NCI-H187 treated with DMSO at 0.1 percent for 48 hours (cell line): Measurements from ENCODE around the gene TENM4.

Experiments
- DNase-seq: peaks from one replicate; lab custom pipeline; 2025; lab: John Stamatoyannopoulos, UW

The TENM4 gene

DNA sequence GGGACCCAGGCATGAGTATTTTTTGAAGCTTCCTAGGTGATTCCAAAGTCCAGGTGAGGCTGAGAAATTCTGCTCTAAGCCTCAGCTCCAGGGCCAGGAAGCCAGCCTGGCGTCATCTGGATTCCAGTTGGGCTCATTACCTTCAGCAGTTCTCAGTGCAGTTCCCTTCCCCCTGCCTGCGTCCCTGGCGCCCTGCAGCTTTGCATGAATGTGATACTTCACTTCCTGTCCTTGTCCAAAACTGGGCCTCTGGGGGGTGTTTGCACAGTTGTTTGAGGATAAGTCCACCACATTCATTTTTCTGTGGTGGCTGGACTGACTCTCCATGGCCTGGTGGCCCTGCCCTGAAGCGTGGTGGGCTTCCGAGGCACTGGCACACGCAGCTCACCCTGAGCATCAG is 98.1 kb downstream of the TENM4 start:
- no peak for DNase-seq

DNA sequence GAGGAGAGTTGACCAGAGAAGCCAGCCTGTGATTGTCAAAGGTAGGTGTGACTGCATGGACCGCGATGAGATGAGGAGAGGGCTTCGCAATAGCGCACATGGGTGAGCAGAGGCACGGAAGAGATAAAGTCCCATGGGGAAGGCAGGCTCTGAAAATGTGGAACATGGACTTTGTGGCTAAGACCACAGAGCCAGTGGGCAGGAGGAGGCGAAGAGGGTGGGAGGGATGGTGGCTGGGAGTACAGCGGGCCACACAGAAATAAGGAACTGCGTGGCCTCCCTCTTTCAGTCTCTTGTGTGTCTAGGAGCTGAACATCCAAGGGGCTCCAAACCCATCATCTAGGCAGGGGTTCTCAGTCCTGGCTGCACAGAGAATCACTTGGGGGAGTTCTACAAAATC is 98.6 kb downstream of the TENM4 start:
- DNase-seq, result no peak

DNA sequence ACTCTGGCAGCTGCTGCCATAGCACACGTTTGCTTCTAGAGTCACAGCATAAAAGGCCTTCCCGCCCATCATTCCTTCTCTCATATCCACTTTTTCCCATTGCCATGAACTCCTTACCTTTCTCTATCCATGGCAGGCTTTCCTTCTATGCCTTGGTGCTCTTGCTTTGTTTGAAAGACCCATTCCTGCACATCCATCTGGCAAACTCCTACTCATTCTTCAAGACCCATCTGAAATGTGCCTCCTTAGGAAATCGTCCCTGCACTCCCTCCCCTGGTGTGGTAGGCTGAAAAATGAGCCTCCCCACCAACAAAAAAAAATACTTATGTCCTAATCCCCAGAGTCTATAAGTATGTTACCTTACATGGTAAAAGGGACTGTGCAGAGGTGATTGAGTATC is 100.3 kb downstream of the TENM4 start:
- DNase-seq, result no peak

DNA sequence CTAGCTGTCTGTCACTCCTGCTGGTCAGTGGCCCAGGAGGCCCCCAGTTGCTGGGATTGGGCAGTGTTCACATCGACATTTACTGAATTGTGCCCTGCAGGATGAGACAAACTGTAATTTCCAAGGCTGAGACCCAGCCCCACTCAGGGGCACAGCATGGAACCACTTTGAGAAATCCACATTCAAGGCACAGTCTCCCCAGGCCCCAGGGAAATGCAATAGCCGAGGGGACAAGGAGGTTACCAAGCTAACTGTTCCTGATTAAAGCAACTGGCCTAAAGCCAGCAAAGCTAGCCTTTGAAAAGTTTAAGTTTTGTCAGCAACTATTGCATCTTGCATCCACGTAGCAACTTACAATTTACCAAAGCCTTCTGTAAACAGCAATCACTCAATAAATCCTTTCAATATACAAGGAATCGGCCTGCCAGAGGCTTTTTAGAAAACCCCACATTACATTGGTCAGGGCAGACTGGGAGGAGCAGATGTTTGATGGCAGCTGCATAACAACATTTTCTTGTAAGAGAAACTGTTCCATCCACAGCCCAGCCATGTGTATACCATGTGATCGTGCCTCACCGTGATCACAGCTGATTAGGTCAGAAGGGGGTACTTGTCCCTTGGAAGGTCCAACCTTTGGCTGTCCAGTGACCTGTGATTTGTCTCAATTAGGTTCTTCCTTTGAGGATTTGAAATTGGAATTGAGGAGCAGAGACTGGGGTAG is 103.9 kb downstream of the TENM4 start:
- no peak for DNase-seq

DNA sequence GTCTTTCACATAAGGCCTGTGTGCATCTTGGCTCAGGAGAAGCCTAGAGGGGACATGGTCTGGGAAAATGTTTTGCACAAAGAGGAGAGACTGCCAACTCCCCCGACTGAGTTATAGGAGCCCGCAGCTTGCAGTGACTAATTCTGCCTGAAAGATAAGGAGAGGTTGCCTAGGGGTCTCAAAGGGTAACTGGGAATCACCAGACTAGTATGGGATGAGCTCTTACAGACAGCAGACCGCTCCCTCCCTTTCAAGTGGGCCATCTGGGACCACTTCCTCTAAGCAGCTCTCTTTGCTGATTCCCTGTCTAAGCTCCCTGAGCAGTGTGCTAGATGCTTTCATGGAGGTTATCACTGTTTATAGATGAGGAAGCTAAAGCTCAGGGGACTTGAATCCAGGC is 105.1 kb downstream of the TENM4 start:
- DNase-seq, result no peak

DNA sequence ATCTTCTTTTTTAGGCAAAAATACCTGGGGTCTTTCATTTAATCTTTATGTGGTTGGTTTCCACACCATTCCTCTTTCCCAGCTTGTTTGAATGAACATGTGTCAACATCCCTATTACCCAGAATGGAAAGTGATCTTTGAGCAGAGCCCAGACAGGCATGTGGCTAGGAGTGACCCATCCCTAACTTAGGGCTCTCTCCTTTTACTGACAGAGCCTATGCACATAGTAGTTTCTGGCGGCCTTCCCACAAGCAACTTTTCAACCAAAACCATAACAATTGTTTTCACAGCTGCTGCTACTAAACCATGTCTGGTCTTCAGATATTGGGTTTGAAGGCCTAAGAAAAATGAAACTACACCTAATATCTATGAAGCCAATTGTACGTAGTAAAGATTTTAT is 107.5 kb downstream of the TENM4 start:
- DNase-seq, result no peak

DNA sequence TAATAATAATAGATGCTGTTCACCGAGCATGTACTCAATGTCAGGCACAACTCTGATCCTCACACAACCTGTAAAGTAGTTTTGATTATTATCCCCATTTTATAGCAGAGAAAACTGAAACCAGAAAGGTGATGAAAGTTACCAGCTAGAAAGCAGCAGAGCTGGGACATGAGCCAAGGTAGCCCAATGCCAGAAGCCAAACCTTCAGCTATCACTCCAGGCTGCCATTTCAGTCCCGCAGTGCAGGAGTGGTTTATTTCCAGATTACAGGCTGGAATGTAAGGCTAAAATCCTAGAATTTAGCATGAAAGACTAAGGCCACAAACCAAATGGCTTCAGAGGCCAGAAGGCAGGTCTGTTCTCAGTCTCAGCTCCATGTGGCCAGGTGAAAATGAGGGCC is 108.8 kb downstream of the TENM4 start:
- no peak for DNase-seq

DNA sequence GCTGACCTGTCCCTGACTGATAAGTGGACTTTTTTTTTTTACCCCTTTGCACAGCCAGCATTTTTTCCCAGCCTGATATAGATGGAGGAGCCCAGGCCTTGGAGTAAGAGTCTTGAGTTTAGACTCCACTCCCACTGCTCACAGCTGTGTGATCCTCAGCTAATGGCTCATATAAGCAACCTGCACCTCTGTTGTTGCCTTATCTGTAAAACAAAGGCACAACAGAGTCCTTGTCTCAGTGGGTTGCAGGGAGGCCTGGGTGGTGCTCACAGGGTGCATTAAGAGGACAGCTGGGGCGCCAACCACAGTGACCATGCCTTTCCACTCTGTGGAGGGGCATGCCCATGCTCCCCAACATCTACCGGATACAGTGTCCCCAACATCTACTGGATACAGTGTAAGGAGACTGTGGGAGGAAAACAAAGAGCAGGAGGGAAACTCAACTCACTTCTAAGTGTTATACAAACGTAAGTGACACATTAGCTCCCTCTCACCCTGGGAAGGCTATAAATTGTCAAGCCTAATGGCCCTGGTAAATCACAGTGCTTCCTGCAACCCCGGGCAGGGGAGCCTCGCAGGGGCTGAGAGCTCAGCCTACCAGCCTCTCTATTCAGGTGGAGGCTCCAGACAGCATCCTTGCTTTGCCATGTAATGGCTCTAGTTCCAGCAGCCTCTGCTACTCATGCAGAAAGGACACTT is 109.5 kb downstream of the TENM4 start:
- peak; percentile 37 for DNase-seq

DNA sequence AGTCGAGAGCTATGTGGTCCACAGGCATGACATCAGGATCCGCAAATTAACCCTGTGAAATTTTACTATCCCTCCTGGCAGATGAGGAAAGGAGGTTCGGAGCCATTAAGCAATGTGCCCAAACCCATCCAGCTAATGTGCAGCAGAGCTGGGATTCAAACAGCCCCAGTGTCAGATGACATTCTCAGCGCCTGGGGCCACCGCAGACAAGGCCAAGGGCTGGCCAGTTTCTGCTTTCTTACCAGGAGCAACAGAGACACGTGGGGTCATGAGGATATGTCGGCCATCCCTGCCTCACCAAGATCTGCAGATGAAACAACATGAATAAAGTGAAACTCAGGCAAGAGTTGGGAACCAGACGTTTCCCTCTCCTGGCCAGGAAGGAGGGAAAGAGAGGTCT is 110.2 kb downstream of the TENM4 start:
- no peak for DNase-seq

DNA sequence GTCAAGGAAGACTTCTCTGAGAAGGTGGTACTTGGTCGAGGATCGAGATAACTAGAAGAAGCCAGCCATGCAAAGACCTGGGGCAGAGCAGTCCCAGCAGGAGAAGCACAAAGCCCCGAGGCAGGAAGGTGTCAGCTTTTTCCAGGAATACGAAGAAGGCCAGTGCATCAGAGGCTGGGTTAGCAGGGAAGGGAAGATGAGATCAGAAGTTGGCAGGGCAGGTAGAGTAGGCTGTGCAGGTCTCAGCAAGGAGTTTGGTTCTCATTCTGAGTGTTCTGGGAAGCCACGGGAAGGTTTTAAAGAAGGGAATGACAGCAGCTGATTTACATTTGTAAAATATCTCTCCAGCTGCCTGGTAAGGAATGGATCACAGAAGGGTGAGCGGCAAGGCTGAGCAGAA is 111.3 kb downstream of the TENM4 start:
- DNase-seq, result no peak

DNA sequence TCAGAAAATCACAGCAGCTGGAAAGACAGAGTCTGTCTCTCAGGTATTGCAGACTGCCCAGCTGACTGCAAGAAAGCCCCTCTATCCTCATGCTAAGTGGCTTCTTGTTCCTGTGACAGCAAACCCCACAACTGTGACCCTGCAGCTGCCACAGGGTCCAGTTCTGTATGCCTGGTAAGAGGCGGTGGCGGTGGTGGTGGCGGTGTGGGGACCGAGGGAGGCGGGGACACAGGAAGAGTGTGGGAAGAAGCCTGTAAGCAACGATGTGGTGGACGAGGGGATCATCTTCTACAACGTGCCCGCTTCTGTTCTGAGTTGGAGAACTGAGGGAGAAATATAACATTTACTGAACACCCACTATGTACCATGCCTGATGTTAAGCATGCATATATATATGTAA is 112.4 kb downstream of the TENM4 start:
- no peak for DNase-seq

DNA sequence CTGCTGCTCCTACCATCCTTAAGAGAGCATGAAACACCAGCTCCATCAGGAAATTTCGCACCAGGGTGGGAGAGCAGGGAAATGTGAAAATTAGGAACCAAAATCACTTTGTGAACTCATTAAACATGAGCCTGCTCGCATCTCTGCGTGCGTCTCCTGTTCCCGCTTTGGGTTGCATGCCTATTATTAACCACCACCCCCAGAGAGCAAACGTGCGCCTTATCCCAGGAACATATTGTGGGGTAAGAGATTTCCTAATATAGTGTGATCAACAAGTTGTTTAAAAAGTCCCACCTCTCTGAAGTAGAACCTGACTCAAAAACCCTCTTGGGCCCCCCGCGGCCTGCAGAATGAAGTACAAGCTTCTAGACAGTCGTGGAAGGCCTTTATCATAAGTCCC is 115.0 kb downstream of the TENM4 start:
- DNase-seq, result no peak

DNA sequence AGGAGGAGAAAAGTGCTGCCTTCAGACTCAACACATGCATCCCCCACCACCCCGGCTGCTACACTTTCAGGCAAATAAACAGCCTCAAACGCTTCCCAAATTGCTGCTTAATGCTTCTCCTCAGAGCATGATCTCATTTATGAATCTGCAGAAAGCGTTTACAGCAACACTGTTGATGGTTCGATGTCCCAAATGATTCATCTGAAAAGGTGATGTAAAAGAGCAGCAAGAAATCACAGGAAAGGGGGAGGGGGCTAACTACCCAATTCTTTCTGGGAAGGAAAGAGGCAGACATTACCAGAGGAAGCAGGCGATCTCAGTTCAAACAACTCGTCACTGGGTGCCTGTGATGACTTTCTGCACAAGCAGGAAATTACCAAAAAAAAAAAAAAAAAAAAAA is 119.6 kb downstream of the TENM4 start:
- no peak for DNase-seq

DNA sequence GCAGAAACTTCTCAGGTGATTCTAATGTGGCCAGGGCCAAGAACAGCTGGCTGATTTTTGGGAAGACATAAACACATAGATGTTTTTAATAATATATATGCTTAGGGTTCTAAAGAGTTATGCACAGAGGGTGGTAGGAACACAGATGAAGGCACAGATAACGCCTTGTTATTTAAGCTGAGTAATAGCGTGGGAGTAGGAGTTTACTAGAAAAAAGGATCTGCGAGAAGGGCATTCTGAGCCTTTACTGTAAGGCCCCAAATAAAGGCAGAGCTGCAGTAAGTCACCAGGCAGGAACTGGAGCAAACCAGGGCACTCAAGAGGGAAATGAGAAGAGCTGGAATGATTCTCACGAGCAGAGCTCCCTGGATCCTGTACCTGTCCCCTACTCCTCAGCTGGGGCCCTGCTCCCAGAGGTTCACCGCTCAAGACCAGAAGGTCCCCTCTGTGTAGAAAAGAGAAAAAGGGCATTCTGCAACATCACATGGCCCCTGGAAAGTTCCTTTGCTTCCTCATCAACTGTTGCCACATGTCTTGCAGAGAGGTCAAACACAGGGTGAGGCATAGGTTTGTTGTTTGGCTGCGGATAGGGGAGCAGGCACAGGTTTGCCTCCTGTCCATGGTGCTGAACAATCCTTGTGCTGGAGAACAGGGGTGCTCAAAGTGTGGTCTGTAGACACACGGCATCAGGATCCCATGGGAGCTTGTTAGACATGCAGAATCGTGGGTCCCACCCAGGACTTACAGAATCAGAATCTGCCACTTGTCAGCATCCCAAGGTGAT is 125.7 kb downstream of the TENM4 start:
- no peak for DNase-seq

DNA sequence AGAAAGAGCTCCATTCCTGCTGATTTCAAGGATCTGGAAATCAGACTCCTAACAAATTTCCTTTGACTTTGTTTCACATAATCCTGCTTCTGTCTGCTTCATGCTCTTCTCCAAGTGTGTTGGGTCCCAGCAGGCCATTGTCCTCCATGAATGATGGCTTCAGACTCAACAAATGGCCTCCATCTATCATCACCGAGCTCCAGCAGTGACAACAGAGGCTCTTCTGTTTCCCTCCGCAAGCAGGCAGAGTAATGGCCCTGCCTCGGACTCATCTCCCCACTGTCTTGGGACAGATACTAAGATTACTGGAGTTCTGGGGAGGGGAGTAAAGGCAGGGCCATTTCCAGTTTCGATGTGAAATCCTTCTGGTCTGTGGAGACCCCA is 127.3 kb downstream of the TENM4 start:
- DNase-seq, result no peak

DNA sequence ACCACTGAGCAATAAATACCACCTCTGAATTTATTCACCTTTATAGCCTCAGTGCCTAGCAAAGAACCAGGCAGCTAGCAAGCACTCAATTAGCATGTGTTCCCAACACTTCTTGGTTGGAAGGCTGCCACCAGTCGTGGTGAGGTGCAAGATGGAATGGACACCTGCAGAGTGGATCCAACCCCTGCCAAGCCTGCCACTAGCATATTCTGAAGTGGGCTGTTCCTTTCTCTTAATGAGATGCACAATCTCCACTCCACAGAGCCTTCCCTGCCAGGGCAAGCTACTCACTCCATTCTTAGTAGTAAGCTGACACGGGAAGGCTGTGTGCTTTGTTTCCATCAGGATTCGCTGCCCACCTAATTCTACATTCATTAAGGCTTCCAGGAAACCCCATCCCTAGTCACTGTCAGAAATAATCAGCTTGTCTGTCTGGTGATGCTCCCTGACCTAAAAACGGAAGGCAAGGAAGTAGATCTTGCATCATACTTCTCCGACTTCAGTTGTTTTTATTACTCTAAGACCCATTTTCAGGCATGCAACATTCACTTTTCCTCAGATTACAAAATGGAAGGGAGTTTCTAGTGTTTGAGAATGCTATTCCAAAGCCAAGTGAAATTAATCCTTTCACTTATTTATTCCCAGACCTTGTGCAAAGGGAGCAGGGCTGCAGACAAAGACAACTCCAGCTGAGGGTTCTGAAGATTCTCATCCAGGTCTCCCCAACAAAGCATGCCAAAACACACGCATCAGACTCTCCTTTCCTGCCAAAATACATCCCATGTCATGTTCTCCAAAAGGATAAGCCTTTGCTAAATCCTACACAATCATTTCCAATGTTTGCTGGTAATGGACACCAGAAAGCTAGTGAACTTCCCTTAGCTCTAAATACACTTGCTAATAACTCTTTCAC is 128.0 kb downstream of the TENM4 start:
- peak; percentile 66 for DNase-seq

DNA sequence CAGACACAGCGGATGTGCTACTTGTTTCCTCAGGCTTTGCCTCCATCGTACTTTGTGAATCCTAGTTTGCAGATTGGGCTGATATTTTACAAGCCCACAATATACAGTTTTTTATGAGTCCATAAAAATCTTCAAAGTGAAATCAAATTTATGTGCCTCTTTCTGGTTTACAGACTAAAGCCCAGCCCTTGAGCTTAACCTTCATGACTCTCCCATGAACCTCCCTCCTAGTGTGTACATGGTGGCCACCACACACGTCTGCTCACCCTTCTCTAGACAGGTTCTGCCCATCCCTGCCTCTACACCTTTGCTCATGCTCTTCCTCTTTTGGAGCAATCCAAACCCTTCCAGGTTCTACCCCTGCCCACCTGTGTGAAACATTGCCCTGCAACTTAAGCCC is 129.4 kb downstream of the TENM4 start:
- no peak for DNase-seq

DNA sequence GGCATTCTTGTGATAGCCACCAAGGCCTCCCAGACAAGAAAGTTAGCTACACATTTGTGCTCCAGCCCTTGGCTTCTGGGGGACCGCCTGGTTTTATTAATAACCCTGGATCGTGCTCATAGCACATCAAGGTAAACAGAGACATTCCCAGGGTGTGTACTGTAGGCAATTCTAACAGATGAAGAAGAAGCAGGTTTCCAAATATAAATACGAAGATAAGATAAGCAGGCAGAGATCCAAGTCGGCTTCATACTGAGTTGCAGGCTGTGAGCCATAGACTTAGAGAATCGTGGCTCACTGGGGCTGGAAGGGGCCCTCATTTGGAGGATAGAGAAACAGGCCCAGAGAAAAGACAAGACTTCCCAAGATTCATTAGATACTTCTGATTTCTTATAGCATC is 131.4 kb downstream of the TENM4 start:
- no peak for DNase-seq

DNA sequence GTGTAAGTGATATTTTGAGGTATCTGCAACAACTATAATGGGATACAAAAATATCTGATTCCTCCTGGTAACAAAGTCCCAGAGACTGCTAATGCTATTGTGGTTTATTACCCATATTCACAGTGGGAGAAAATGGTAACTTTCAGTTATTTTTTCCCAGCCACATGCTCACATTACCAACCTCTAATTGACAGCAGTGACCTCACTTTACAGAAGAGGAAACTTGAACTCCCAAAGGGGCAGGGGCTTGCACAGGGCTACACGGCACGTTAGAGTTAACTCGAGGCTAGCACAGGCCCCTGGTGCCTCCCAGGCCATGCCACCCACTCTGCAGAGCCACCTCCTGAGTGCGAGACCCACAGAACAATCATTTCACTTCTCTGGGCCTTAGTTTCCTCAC is 132.4 kb downstream of the TENM4 start:
- no peak for DNase-seq

DNA sequence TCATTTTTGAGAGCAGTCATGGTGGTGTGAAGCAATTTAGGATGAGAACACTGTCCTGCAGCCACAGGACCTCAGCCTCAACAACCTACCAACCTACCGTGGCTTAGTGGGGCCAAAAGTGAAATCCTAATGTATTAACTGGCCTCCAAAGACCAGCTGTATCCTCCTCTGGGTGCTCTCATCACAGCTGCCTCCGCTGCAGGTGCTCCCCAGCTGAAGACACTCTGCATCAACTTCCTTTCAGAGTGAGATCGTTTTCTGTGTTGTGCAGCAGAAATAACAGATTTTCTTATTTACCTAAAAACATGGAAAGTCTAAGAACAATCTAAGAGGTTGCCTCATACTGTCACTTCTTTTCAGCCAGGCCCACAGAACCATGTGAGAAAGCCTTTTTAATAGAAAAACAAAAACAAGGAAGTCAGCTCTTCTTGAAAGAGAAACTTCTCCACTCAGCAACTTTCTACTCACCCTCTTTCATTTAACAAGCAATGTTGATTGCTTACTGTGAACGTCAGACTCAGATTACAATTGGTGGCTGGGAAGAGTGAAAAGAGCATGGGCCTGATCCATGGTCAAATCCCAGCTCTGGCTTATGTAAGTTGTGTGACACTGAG is 136.1 kb downstream of the TENM4 start:
- DNase-seq, result no peak

DNA sequence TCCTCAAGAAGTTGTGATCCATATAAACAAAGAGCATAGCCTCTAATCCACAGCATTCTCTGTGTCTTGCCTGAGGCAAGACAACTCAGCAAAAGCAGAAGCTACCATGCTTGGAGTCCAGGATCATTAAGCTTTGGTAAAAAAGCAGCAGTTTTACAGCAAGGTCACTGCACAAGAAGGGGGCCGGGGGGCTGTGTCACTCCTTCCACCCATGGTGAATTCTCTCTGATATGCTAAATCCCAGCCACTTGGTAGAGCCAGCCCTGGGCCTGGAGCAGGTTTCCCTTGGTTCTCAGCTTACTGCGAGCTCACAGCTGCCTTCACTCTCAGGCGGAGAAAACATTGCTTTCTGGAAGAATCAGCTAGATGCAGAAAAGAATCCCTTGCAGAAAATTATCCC is 144.7 kb downstream of the TENM4 start:
- no peak for DNase-seq
